Parathyroid adenoma (tissue), 2 donors: ENCODE measurements around the gene ARFGEF3.
A peak's percentile ranks its signal among the peaks of the same experiment; 100 is the strongest.

Source experiments
- H2AFZ ChIP-seq: fragments of 300-600 bp; sonication (generic); one replicate; pipeline ENCODE4 v1.7.0; 2017; ENCODE audit warnings: antibody characterized with exemption, mild to moderate bottlenecking
- H3K27ac ChIP-seq: fragments of 300-600 bp; sonication (generic); one replicate; pipeline ENCODE4 v1.7.0; 2017
- H3K27me3 ChIP-seq: fragments of 300-600 bp; sonication (generic); one replicate; pipeline ENCODE4 v1.7.0; 2017; ENCODE audit warnings: low read length; ENCODE audit not compliant: control insufficient read depth, insufficient read depth
- H3K36me3 ChIP-seq: fragments of 300-600 bp; sonication (generic); one replicate; pipeline ENCODE4 v1.7.0; 2017; ENCODE audit warnings: low read length; ENCODE audit not compliant: control insufficient read depth, insufficient read depth
- H3K4me1 ChIP-seq: fragments of 300-600 bp; sonication (generic); one replicate; pipeline ENCODE4 v1.7.0; 2017; ENCODE audit warnings: control low read depth
- H3K4me2 ChIP-seq: fragments of 300-600 bp; sonication (generic); one replicate; pipeline ENCODE4 v1.7.0; 2017; ENCODE audit warnings: low read length
- H3K4me3 ChIP-seq: fragments of 300-600 bp; sonication (generic); one replicate; pipeline ENCODE4 v1.7.0; 2017; ENCODE audit warnings: low read depth, low read length
- H3K79me2 ChIP-seq: fragments of 300-600 bp; sonication (generic); one replicate; pipeline ENCODE4 v1.7.0; 2017; ENCODE audit warnings: control low read depth
- H3K9ac ChIP-seq: fragments of 300-600 bp; sonication (generic); one replicate; pipeline ENCODE4 v1.7.0; 2017; ENCODE audit warnings: mild to moderate bottlenecking
- H3K9me3 ChIP-seq: fragments of 300-600 bp; sonication (generic); one replicate; pipeline ENCODE4 v1.7.0; 2017; ENCODE audit warnings: low read length; ENCODE audit not compliant: control insufficient read depth
- CTCF ChIP-seq: fragments of 300-600 bp; sonication (generic); IDR thresholded peaks from one replicate; pipeline ENCODE4 v1.7.0; 2017; ENCODE audit warnings: antibody characterized with exemption, mild to moderate bottlenecking
- donor health status: primary hyperparathyroidism.

Gene ARFGEF3

DNA sequence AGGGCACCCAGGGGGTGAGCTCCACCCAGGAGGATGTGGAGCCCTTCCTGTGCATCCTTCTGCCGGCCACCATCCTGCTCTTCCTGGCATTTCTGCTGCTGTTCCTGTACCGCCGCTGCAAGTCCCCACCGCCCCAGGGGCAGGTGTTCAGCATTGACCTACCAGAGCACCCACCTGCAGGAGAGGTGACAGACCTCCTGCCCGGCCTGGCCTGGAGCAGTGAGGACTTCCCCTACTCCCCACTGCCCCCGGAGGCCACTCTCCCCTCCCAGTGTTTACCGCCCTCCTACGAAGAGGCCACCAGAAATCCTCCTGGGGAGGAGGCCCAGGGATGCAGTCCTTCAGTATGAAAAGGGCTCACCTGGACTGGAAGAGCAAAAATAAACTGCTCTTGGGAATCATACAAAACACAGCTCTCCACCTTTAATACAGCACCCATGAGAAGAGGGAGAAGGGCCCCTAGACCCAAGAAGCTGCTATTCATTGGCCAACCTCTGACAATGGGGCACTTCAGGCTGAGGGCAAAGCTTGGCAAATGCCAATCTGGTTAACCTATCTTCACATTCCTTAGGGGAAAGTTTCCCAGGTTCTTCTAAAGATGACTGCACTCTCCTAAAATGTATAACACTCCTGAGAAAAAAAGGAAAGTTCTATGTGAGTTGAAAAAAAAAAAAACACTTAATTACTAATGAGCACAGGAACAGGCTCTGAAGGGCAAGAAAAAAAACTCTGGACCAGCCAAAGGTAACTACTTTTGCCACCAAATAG, 220.9 kb downstream of the ARFGEF3 start:
- TF ChIP-seq CTCF = no peak
- no peak overlapping the region for H3K9ac ChIP-seq

DNA sequence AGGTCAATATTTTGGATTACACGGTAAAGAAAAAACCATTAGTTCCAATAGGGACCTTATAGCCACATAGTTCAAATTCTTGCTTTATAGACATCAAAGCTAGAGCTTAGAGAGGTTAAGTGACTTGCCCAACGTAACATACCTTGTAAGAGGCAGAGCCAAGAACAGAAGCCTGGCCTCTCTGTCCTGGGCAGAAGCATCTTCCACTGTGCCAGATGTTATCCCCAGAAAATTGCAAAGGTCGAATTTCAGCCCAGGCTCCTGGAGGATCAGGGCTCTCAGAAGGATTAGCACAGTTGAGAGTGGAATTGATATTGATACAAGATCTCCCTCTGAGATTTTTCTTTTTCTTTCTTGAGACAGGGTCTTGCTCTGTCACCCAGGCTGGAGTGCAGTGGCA, 222.0 kb downstream of the ARFGEF3 start:
- H3K79me2 ChIP-seq = no peaks in the 10 kb centered on the region
- H3K9me3 ChIP-seq = no peaks in the 10 kb centered on the region
- H3K4me1 ChIP-seq = peaks cover 7% of the 10 kb centered on the region
- H2AFZ ChIP-seq = peak overlapping the region; percentile 23
- H3K4me3 ChIP-seq = no peak overlapping the region
- H3K4me2 ChIP-seq = no peak overlapping the region
- H3K27me3 ChIP-seq = no peaks in the 10 kb centered on the region
- no peaks in the 10 kb centered on the region for H3K36me3 ChIP-seq
- TF ChIP-seq CTCF = no peak
- H3K9ac ChIP-seq = no peak overlapping the region
- no peak overlapping the region for H3K27ac ChIP-seq

More for the DNA sequence above, 220.9 kb downstream of the ARFGEF3 start:
- Histone ChIP-seq H3K4me3 (no peak overlapping the region), H3K9me3 (no peaks in the 10 kb centered on the region), H3K36me3 (no peaks in the 10 kb centered on the region), H3K4me2 (no peak overlapping the region), H2AFZ (no peak overlapping the region), H3K4me1 (peaks cover 11% of the 10 kb centered on the region), H3K27ac (no peak overlapping the region), H3K79me2 (no peaks in the 10 kb centered on the region), H3K27me3 (no peaks in the 10 kb centered on the region)

GRCh38 chr6:138386897-138387296, 225.2 kb downstream of the ARFGEF3 start:
- no peaks in the 10 kb centered on the region for H3K27me3 ChIP-seq
- H3K36me3 ChIP-seq = no peaks in the 10 kb centered on the region
- no peak overlapping the region for H3K9ac ChIP-seq
- H3K4me2 ChIP-seq = no peak overlapping the region
- no peak overlapping the region for H3K27ac ChIP-seq
- peaks cover 3% of the 10 kb centered on the region for H3K4me1 ChIP-seq
- H3K9me3 ChIP-seq = no peaks in the 10 kb centered on the region
- H3K4me3 ChIP-seq = no peak overlapping the region
- no peaks in the 10 kb centered on the region for H3K79me2 ChIP-seq
- no peak for TF ChIP-seq CTCF
- H2AFZ ChIP-seq = no peak overlapping the region

DNA sequence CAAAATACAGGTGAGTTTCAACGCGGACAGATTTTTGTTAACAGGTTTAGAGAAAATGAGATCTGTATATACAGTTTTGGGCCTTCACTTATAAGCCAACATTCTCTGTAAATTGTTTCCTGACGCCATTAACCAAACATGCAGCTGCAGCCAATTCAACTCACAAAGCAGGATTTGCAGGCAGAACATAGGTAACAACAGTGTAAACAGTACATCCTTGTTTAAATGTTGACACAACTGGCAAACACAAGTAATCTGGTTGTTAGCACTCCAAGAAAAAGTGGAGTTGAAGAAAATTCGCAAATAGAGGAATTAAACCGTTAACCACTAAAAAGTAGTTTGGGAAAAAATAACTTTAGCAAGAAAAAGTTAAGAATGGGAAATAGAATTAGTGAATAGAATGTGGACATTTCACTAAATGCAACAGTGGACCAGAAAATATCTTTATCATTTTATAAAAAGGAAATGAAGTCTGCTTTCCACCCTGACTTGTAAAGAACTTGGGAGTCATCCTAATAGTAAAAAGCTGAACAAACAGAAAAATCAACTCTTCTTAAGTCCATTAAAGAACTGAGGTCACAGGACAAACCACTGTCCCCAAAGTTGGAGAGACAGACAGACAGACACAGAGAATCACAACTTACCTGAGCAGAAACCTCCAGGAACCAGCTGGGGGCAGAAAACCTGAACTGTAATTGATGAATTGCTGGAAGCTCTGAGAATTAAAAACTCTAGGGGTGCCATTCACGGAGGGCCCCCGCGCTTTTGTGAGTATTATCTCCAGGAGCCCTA, 226.0 kb downstream of the ARFGEF3 start:
- Histone ChIP-seq H3K27me3 (no peaks in the 10 kb centered on the region), H2AFZ (no peak overlapping the region), H3K9me3 (no peaks in the 10 kb centered on the region), H3K9ac (no peak overlapping the region), H3K4me1 (peaks cover 3% of the 10 kb centered on the region), H3K79me2 (no peaks in the 10 kb centered on the region), H3K27ac (no peak overlapping the region), H3K4me3 (no peak overlapping the region), H3K36me3 (no peaks in the 10 kb centered on the region), H3K4me2 (no peak overlapping the region)
- no peak for TF ChIP-seq CTCF
